Activated CD4-positive, alpha-beta T cell treated with anti-CD3 and anti-CD28 coated beads, Interleukin-2, amount 10 ng/mL, durations not matched to agents 24 days and 14 days (primary cell): ENCODE data around the gene ABHD17B. TPM values are rescaled to one million over a fixed set of nuclear protein-coding genes. Genes with fewer than 3 reads are reported as not detected.
"Not testable (repeated sequence)": the region's sequence is repeated elsewhere in the genome, so short reads cannot be mapped to it uniquely, and the experiment has no call there.

ENCODE experiments used
- DNase-seq: peaks from one replicate; pipeline ENCODE4 v3.0.0; 2022
- H3K27ac Mint-ChIP-seq: one replicate; pipeline ENCODE4 v1.8.0; 2022; ENCODE audit warnings: mild to moderate bottlenecking, mixed read lengths
- H3K27me3 Mint-ChIP-seq: one replicate; pipeline ENCODE4 v1.8.0; 2022; ENCODE audit warnings: mixed read lengths
- H3K36me3 Mint-ChIP-seq: one replicate; pipeline ENCODE4 v1.8.0; 2022; ENCODE audit warnings: low read depth, mild to moderate bottlenecking, mixed read lengths
- H3K4me1 Mint-ChIP-seq: one replicate; pipeline ENCODE4 v1.8.0; 2021; ENCODE audit warnings: mixed read lengths
- H3K4me3 Mint-ChIP-seq: one replicate; pipeline ENCODE4 v1.8.0; 2022; ENCODE audit warnings: mild to moderate bottlenecking, moderate library complexity, mixed read lengths
- H3K9me3 Mint-ChIP-seq: one replicate; pipeline ENCODE4 v1.8.0; 2021; ENCODE audit warnings: mixed read lengths
- intact Hi-C: fragments of 100-400 bp; cut with micrococcal nuclease; formaldehyde crosslinking; loops from one replicate; pipeline ENCODE4 v1.15.1; 2023
- total RNA-seq: library from RNA; stranded (reverse); gene quantifications from 2 replicates; pipeline ENCODE4 v1.2.3, GENCODE V29; 2022

Gene ABHD17B
- total RNA-seq, result 18.3 and 19.7 TPM in 2 replicates

DNA sequence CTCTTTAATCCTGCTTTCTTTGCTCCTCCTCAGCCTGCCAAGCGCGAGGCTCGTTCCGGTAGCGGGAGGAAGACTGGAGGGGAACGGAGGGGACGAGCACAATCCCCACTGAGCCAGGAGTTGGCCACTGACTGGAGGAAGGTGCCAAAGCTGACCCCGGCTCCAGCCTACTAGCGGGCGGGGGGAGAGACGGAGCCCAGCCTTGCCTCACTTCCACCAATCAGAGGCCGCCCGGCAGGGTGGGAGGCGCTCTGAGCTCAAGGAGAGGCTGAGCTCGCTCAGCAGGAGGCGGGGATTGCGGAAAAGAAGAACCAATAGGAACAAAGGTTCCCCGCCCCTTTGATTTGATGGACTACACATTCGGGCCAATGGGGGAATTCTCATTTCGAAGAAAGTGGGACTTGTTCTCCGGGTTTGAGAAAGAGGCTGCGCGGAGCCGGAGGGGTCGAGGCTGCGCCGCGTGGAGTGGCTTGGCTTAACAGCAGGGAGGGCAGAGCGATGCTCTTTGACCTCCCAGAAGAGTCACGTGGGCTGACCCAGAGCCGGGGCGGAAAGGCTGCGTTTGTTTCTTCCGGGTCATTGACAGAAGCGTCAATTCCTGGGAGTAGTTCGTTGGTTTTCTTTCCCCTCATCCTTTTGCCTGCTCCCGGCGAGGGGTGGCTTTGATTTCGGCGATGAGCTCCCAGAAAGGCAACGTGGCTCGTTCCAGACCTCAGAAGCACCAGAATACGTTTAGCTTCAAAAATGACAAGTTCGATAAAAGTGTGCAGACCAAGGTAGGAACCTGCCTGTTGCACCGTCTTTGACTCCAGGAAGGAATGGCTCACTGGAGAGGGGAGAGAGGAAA is at the start of gene ABHD17B, which contains the start of gene C9orf85:
TSS of gene ABHD17B (minus strand) at position 133 of the 847 bp plus-strand sequence. CDS start 36,113 bp downstream, outside the sequence.
TSS of gene C9orf85 (plus strand) at position 579 of the 847 bp plus-strand sequence. CDS start at position 675, 96 bp downstream.
- H3K27ac Mint-ChIP-seq, result peak within 1 kb of the TSS; percentile 99
- intact Hi-C loops, result loop anchor here (1.0 to 10.0 kb wide), 10 partner anchors 8 to 1496 kb away; partner anchors contain the start of genes CEMIP2, KLF9 and ZFAND5
- H3K36me3 Mint-ChIP-seq, result peaks cover 11% of the 10 kb centered on the region
- H3K4me1 Mint-ChIP-seq, result peaks cover 56% of the 10 kb centered on the region
- no peaks in the 10 kb centered on the region for H3K27me3 Mint-ChIP-seq
- H3K4me3 Mint-ChIP-seq, result peak within 1 kb of the TSS; percentile 100
- DNase-seq, result peak; percentile 99
- no peaks in the 10 kb centered on the region for H3K9me3 Mint-ChIP-seq

GRCh38 chr9:71955300-71955915 is 44.4 kb upstream of the ABHD17B start:
- Mint-ChIP-seq H3K4me1 (peaks cover 1% of the 10 kb centered on the region), H3K27ac (no peak overlapping the region)
- no peak for DNase-seq

DNA sequence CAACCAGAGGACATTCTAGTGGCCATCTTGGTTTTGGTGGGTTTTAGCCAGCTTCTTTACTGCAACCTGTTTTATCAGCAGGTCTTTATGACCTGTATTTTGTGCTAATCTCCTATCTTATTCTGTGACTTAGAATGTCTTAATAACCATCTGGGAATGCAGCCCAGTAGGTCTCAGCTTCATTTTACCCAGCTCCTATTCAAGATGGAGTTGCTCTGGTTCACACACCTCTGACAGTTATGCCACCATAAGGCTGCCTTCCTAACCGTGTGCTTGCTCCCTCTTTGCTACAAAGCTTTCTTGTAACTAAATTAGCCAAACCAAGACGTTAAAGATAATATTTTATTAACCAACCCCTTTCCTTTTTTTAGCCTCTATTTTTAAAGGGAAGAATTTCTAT is 43.7 kb upstream of the ABHD17B start:
- H3K27me3 Mint-ChIP-seq, H3K27ac Mint-ChIP-seq, DNase-seq, intact Hi-C loops, H3K4me1 Mint-ChIP-seq, H3K36me3 Mint-ChIP-seq, H3K4me3 Mint-ChIP-seq, H3K9me3 Mint-ChIP-seq: not testable (repeated sequence)

More at GRCh38 chr9:71955300-71955915, 44.4 kb upstream of the ABHD17B start:
- Mint-ChIP-seq H3K4me3 (no peak overlapping the region), H3K27me3 (no peaks in the 10 kb centered on the region), H3K36me3 (peaks cover 8% of the 10 kb centered on the region), H3K9me3 (no peaks in the 10 kb centered on the region)
- intact Hi-C loops, result no loop called here

DNA sequence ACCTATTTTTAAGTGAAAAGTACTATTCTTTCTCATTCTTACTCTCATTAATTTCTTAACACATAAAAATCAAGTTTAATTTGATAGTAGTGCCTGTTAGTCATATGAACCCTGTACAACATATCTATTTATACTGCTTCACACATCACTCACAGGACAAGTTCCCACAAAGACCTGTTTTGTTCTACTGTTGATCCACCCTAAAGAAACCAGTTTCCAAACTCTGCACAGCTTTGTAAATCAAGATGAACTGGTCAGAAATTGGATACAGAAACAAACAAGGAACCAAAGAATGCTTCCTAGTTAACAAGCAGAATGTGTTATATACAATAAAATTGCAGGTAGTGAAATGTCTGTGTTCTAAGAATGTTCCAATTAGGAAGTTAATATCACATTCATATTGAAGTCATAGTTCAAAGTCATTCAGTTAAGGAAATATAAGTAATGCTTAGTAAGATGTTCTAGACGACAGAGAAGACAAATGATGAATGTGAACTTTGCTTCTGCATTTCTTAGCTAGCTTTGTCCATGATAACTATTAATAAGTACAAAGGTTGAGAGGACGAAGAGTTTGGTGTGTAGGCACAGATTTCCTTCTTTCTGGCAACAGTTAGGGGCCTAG is 33.9 kb upstream of the ABHD17B start:
- no peak overlapping the region for H3K4me3 Mint-ChIP-seq
- intact Hi-C loops, result no loop called here
- no peak for DNase-seq
- peaks cover 11% of the 10 kb centered on the region for H3K36me3 Mint-ChIP-seq
- H3K27me3 Mint-ChIP-seq, result no peaks in the 10 kb centered on the region
- no peaks in the 10 kb centered on the region for H3K9me3 Mint-ChIP-seq
- peaks cover 9% of the 10 kb centered on the region for H3K4me1 Mint-ChIP-seq
- no peak overlapping the region for H3K27ac Mint-ChIP-seq

DNA sequence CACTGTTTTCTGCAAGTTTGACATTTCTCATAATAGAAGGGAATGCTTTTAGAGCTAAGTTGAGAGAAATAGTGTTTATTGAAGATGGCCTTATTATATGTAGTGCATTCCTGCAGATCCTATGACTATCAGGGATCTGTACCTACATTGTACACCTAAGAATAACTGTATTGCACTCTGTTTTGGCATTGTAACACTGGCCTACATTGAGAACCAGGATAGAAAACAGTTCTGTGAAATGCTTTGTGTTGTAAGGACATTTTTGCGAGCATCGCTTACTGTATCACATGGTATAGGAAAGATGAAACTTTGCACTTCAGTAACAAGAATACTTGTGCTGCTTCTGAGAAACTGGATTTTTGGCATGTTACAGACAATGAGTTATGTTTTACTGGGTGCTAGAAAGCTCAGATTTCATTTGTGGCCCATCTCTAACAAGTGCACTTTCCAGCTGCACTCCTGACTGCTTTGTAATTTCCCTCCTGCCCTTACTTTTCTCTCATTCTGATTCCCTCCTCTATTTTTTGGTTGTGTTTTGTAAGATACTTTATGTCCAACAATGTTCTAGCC is 31.1 kb upstream of the ABHD17B start:
- Mint-ChIP-seq H3K27ac (no peak overlapping the region), H3K9me3 (no peaks in the 10 kb centered on the region), H3K4me3 (no peak overlapping the region), H3K4me1 (peaks cover 9% of the 10 kb centered on the region), H3K27me3 (no peaks in the 10 kb centered on the region), H3K36me3 (peaks cover 1% of the 10 kb centered on the region)
- intact Hi-C loops, result no loop called here
- DNase-seq, result peak; percentile 34

- H3K4me3 Mint-ChIP-seq, result no peak overlapping the region
- intact Hi-C loops, result no loop called here
- DNase-seq, result no peak
- no peak overlapping the region for H3K27ac Mint-ChIP-seq
- H3K27me3 Mint-ChIP-seq, result no peaks in the 10 kb centered on the region
- H3K9me3 Mint-ChIP-seq, result no peaks in the 10 kb centered on the region
- H3K4me1 Mint-ChIP-seq, result peaks cover 10% of the 10 kb centered on the region
- H3K36me3 Mint-ChIP-seq, result no peaks in the 10 kb centered on the region
Observed at GRCh38 chr9:71941060-71941568, 30.1 kb upstream of the ABHD17B start.

DNA sequence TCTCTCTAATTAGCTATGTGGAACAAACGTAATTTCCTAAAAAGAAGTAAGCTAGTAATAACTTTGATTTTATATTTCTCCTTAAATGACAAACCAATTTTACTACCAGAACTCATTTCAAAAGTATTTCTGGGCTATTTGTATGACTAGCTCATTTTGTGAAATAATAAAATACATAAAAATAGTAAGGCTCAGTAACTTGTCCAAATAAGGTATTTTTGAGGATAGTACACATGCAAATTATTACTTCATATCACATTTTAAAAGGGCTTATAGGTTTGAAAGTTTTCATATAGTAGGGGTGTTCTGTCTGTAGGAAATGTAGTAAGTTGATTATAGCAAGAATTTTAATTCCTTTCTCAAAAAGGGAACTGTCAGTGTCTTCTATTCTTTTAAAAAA is 26.9 kb upstream of the ABHD17B start:
- peaks cover 11% of the 10 kb centered on the region for H3K4me1 Mint-ChIP-seq
- H3K27ac Mint-ChIP-seq, result no peak overlapping the region
- H3K36me3 Mint-ChIP-seq, result peaks cover under 1% of the 10 kb centered on the region
- intact Hi-C loops, result no loop called here
- peaks cover 1% of the 10 kb centered on the region for H3K9me3 Mint-ChIP-seq
- H3K27me3 Mint-ChIP-seq, result no peaks in the 10 kb centered on the region
- no peak for DNase-seq
- H3K4me3 Mint-ChIP-seq, result no peak overlapping the region

DNA sequence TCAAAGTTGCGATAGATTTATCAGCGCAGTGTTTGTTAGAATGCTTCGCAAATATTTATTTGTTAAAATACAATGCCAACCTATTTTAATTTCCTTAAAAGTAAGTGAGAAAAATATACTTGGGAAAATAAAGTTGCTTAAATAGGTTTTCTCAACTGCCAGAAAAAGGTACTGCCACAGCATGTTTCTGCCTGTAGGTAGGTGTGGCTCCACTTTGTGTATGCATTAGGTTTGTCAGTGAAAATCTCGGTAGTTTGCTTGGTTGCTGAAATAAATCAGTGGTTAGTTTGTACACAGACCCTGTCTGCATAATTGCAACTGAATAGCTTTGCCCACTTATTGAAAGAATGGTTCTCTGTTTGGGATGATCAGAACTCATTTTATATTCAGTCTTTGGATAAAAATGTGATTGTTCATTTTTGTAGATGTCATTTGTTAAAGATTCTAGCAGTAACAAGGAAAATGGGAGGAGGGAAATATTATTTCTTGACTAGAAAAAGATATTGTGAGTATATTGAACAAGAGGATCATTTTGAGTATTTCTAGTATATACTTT is 26.2 kb upstream of the ABHD17B start:
- Mint-ChIP-seq H3K9me3 (peaks cover 4% of the 10 kb centered on the region), H3K36me3 (peaks cover 4% of the 10 kb centered on the region), H3K27ac (no peak overlapping the region), H3K27me3 (no peaks in the 10 kb centered on the region), H3K4me3 (no peak overlapping the region), H3K4me1 (peaks cover 11% of the 10 kb centered on the region)
- intact Hi-C loops, result no loop called here
- DNase-seq, result no peak

GRCh38 chr9:71936066-71936465 is 25.1 kb upstream of the ABHD17B start:
- Mint-ChIP-seq H3K27ac (no peak overlapping the region), H3K4me1 (peaks cover 2% of the 10 kb centered on the region), H3K4me3 (no peak overlapping the region), H3K9me3 (peaks cover 4% of the 10 kb centered on the region), H3K27me3 (no peaks in the 10 kb centered on the region), H3K36me3 (peaks cover 4% of the 10 kb centered on the region)
- intact Hi-C loops, result no loop called here
- no peak for DNase-seq

DNA sequence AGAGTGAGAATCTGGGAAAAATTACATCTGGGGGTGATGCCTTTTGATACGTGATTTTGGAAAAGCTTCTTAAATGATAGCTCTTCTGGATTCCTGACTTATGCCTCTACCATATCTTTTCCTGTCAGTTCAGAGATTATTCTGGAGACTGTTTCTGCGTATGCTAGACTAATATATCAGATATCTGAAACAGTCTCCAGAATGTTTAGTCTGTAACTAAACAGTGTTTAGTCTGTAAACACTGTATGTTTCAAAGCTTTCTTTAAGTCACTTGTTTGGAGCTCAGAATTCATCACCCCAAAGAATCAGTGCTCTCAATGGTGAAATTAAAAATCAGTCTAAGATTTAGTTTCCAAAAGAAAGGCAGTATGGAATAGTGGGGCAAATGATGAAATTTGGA is 20.2 kb upstream of the ABHD17B start:
- Mint-ChIP-seq H3K36me3 (peaks cover 6% of the 10 kb centered on the region), H3K27ac (no peak overlapping the region), H3K27me3 (no peaks in the 10 kb centered on the region), H3K4me1 (peaks cover 2% of the 10 kb centered on the region), H3K4me3 (no peak overlapping the region), H3K9me3 (peaks cover 4% of the 10 kb centered on the region)
- DNase-seq, result no peak
- intact Hi-C loops, result no loop called here

GRCh38 chr9:71929791-71930440 is 18.9 kb upstream of the ABHD17B start:
- intact Hi-C loops, result no loop called here
- Mint-ChIP-seq H3K4me3 (no peak overlapping the region), H3K9me3 (peaks cover 4% of the 10 kb centered on the region), H3K27ac (no peak overlapping the region), H3K4me1 (no peaks in the 10 kb centered on the region), H3K27me3 (no peaks in the 10 kb centered on the region), H3K36me3 (peaks cover 6% of the 10 kb centered on the region)
- no peak for DNase-seq

GRCh38 chr9:71929223-71929622 is 18.2 kb upstream of the ABHD17B start:
- no peak for DNase-seq
- intact Hi-C loops, result no loop called here
- peaks cover 6% of the 10 kb centered on the region for H3K36me3 Mint-ChIP-seq
- H3K27ac Mint-ChIP-seq, result no peak overlapping the region
- no peaks in the 10 kb centered on the region for H3K4me1 Mint-ChIP-seq
- peaks cover 4% of the 10 kb centered on the region for H3K9me3 Mint-ChIP-seq
- no peaks in the 10 kb centered on the region for H3K27me3 Mint-ChIP-seq
- H3K4me3 Mint-ChIP-seq, result no peak overlapping the region

- intact Hi-C loops, result no loop called here
- DNase-seq, result no peak
- H3K36me3 Mint-ChIP-seq, result peaks cover 6% of the 10 kb centered on the region
- H3K4me1 Mint-ChIP-seq, result no peaks in the 10 kb centered on the region
- H3K9me3 Mint-ChIP-seq, result peaks cover 4% of the 10 kb centered on the region
- H3K27me3 Mint-ChIP-seq, result no peaks in the 10 kb centered on the region
- no peak overlapping the region for H3K27ac Mint-ChIP-seq
- no peak overlapping the region for H3K4me3 Mint-ChIP-seq
Observed at GRCh38 chr9:71928806-71929205, 17.8 kb upstream of the ABHD17B start.
